NCI-H187 (cell line): ENCODE measurements around the gene DBN1.

Source experiments
- DNase-seq, 2 experiments: peaks; one replicate each; lab custom pipeline; 2025; lab: John Stamatoyannopoulos, UW

Gene DBN1

DNA sequence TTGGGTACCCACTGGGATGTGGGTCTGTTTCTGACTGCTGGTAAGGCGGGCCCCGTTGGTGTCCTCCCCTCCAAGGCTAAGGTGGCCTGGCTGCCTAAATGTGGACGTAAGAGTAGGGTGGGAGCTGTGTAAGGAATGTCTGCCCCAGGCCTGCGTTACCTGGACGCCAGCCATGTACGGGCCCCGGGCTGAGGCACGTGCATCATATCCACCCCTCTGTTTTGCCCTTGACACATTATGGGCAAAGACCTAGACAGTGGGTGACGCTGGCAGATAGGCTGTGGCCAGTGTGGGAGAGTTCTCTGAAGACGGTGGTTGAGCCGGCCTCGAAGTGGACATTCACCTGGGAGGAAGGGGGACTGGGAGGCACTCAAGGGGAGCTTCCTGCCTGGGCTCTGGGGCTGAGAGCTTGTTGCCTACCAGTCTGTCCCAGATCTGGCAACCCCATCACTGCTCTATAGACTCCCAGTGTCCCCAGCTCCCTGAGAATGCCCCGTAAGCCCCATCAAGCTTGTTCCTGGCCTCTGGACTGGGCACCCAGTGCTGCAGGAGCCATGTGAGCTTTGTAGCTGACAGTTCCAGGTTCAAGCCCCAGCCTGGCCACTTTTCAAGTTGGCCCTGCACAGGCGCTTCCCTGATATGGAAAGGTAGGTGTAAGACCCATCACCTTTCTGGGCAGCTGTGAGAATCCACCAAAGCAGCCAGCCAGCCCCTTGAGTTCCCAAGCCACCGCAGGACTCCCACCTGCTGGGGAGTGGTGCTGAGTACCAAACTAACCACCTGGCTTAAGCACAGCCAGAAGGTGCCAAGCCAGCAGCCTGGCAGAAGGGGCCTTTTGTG, 30.1 kb downstream of the DBN1 start:
- no peak for DNase-seq

- DNase-seq, result no peak
These were observed 31.2 kb downstream of the DBN1 start for GRCh38 chr5:177442066-177442826.

- DNase-seq, result no peak
These were observed 32.2 kb downstream of the DBN1 start for GRCh38 chr5:177440990-177441780.

DNA sequence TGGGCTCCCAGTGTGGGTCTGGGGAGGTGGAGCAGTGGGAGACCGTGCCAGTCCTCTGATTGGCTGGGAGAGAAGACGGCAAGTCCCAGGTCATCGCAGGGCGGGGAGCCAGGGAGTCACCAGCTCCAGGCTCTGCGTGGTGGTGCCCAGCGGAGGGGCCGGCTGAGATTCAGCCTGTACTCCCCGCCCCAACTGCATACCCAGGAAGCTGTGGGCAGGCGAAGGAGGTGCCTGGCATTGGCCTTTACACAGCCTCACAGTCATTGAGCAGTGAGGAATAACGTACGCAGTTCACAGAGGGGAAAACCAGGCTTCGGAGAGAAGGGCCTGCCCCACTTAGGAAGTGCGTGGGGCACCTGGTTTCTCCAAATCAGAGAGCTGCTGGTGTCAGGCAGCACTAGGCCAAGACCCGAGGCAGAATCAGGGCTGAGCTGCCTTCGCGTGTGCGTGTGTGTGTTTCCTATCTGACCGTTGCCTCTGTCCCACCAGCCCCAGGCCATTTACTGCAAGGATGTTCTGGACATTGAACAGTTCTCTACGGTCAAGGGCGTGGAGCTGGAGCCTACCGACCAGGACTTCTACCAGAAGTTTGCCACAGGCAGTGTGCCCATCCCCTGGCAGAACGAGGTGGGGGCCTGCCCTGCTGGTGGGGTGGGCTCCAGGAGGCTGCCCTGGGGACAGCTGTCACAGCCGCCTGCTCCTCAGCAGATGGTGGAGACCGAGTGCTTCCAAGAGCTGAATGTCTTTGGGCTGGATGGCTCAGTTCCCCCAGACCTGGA, 33.0 kb downstream of the DBN1 start:
- no peak for DNase-seq

DNA sequence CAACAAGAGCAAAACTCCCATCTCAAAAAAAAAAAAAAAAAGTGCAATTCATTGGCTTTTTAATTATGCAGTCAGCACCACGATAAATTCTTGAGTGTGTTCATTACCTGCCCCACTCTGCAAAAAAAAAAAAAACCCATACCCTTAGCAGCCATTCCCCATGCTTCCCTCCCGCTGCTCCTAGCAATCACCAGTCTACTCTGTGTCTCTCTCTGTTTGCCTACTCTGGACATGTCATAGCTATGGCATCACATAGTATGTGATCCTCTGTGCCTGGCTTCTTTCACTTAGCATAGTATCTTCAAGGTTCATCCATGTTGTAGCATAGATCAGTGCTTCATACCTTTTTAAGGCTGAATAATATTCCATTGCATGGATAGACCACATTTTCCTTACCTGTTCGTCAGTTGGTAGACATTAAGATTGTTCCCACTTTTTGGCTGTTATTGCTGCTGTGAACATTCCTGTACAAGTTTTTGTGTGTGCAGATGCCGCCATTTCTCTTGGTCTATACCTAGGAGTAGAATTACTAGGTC, 33.8 kb downstream of the DBN1 start:
- no peak for DNase-seq

- no peak for DNase-seq
These were observed 35.0 kb downstream of the DBN1 start for GRCh38 chr5:177438468-177438867.

DNA sequence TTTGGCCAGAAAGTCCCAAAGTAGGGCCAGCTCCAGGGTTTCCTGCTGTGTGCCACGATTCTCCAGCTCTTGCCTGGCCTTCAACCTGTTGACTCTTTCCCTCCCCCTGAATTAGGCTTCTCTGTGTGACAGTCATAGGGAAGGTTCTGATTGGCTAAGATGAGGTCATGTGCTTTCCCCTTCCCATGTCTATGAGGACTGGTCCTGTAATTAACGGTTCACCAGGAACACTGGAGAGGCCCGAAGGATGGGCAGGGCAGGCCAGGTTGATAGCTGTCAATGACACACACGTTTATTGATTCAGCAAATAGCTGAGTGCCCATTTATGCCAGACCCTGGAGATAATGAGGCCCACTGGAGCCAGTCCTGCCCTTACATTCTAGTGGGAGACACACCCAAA, 35.8 kb downstream of the DBN1 start:
- DNase-seq, result no peak

DNA sequence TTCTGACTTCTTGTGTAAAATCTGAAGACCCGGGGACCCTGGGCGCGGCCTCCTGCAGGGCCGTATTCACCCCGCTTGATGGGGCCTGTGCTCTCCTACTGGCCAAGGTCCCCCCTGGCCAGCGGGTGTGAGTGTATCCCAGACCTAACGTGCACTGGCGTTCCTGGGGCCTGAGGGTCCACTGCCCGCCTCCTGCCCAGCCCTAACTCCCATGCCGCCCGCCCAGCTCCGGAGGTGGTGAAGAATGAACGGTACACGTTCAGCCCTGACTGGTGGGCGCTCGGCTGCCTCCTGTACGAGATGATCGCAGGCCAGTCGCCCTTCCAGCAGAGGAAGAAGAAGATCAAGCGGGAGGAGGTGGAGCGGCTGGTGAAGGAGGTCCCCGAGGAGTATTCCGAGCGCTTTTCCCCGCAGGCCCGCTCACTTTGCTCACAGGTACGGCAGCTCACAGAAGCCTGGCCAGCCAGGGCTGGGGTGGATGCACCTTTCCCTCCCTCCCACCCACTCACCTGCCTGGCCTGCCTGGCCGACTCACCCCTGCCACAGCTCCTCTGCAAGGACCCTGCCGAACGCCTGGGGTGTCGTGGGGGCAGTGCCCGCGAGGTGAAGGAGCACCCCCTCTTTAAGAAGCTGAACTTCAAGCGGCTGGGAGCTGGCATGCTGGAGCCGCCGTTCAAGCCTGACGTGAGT, 37.4 kb downstream of the DBN1 start:
- no peak for DNase-seq

DNA sequence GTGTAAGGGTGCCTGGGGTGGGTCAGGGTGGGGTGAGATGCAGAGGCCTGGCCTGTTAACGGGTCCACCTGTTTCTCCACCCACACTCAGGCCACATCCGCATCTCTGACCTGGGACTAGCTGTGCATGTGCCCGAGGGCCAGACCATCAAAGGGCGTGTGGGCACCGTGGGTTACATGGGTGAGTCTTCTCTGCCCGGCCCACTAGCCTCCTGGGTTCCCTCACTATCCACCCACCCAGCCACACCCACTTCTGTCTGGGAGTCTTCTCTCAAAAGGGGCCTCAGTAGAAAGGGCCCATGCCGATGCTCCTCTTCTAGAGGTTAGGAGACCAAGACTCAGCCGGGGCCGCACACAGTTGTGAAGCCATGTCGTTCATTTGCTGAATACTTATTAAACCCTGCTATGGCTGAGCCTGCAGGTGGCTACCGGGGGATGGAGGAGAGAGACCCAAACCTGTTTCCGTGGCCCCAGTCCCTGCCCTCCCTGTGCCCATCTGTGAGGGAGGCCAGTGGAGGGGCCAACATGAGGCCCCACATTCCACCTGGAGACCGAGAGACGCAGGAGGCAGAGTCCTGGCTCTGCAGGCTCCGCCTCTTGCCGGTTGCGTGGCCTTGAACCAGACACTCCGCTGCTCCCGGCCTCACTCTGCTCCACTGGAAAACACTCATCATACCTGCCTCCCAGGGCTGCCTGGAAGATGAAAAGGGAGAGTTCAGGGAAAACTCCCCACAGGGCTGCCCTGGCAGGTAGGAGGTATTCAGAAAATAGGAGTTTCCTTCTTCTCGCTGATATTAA, 38.3 kb downstream of the DBN1 start:
- DNase-seq, result no peak

GRCh38 chr5:177434437-177434836, 39.0 kb downstream of the DBN1 start:
- DNase-seq, result no peak

DNA sequence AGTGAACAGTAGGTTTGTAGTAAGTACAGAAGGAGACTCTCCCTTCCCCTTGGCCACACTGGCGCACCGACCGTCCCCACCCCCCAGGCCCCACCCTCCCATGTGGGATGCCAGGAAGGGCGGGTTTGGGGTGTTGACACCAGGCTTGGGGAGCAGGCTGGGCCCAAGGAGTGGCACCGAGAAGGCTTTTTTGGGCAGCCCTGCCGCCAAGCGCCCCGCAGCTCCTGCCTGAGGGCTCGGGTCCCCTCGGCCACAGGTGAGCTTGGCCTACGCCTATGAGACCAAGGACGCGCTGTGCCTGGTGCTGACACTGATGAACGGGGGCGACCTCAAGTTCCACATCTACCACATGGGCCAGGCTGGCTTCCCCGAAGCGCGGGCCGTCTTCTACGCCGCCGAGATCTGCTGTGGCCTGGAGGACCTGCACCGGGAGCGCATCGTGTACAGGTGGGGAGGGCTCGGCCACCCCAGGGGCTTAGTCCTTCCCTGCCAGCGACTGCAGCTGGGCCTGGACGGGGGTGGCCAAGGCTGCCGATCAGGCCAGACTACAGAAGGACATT, 39.7 kb downstream of the DBN1 start:
- DNase-seq, result no peak

DNA sequence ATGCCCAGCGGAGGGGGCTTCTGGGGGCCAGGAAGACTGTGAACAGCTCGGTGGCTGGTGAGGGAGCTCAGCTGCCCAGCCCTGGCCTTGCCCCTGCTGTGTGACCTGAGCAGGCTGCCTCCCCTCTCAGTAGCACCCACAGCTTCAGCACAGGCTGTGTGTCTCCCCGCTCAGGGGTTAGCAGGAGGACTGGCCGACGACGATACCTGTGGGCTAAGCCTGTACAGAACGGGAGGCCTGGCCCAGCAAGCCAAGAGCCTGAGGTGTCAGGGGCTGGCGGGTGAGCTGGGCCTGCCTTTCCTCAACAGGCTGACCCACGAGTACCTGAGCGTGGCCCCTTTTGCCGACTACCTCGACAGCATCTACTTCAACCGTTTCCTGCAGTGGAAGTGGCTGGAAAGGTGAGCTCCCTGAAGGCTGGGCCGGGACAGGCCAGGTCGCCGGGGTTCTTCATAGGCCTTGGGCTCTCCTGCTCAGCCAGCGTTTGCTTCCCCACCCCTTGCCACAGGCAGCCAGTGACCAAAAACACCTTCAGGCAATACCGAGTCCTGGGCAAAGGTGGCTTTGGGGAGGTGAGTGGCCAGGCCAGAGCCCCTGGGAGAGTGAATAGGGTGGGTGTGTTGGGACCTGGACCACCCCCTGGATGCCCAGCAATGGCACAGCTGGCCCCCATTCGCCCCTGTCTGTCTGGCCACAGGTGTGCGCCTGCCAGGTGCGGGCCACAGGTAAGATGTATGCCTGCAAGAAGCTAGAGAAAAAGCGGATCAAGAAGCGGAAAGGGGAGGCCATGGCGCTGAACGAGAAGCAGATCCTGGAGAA, 40.4 kb downstream of the DBN1 start:
- DNase-seq, result no peak

- no peak for DNase-seq
These were observed 41.1 kb downstream of the DBN1 start for GRCh38 chr5:177432143-177432838.

DNA sequence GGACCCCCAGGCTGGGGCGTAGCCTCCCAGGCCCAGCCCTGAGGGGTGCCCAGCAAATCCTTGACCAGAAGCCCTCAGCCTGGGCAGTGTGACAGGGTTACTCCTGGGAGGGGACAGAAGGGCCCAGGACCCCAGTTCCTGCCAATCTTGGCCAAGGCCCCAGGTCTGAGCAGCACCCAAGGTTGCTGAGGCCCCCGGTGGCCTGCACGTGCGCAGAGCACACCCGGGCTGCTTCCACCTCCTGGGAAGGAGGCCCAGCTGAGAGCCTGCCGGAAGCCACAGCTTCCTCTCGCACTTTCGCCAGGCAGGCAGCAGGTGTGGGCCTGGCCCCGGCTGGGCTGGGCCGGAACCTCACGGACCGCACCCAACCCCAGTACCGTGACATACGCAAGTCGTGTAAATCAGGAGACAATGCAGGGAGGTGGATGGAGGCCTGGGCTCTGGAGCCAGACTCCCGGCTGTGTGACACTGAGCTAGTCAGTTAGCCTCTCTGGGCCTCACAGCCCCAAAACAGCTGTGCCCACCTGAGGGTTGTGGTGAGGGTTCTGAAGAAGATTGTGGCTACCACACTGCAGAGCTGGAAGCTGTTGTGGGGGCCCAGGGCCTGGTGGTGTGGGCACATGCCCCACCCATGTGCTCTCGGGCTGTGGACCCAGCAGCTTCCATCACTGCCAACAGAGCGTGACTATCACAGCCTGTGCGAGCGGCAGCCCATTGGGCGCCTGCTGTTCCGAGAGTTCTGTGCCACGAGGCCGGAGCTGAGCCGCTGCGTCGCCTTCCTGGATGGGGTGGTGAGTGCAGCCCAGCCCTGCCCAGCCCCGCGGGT, 41.9 kb downstream of the DBN1 start:
- DNase-seq, result no peak

DNA sequence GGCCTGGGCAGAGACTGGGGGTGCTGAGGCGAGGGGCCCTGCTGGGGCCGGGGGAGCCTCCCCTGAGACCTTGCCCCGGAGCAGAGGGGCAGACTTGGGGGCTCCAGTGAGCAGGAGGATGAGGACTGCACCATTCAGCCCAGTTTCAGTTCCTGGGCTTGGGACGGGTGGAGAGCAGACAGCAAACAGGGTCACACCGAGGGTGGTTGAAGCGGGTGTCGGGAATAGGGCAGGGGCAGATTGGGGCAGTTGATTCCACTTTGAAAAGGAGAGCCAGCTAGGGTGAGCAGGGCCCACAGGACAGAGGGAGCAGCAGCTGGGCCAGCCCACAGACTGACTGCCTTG, 42.5 kb downstream of the DBN1 start:
- DNase-seq, result no peak

DNA sequence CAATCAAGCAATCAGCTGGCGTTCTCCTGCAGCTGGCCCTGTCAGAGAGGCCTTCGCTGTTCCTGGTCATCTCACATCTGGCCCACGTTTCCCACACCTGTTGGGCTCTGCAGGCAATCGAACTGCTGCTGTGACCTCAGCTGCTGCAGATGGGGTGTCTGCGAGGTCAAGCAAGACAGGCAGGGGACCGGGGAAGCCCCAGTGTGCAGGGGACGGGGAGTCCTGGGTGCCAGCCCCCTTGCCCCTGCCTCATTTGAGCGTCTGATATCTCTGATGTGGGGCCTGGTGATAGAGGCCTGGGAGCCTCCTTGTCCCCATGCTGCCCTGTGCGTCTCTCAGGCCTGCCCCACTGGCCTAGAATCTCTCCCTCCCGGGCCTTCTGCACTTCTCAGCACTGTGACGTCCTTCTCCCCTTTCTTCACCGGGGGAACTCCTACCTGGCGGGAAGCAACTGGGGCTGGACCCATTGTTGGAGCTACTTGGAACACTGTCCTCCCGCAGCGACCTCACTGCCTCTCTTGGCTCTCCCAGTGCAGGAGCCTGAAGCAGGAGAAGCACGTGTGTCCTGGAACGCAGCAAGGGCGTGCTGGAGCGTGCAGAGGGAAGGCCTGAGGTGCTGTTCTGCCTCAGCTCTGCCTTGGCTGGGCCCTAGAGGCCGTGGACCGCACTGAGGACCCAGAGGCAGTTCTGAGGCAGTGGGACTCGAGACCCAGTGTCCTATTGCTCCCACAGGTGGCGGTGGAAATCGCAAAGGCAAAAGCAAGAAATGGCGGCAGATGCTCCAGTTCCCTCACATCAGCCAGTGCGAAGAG, 43.1 kb downstream of the DBN1 start:
- DNase-seq, result no peak
